HCT116 (cell line): Measurements from ENCODE around the gene TMEM266.

Source experiments
- EGR1 ChIP-seq: IDR thresholded peaks from 2 replicates; pipeline ENCODE4 v1.6.1; 2012; ENCODE audit warnings: low read depth
- EZH2 ChIP-seq: fragments of 200-600 bp; sonication (generic); IDR thresholded peaks from 2 replicates; pipeline ENCODE4 v1.6.1; 2017; ENCODE audit warnings: antibody characterized with exemption, mixed run types
- POLR2A ChIP-seq: IDR thresholded peaks from 2 replicates; pipeline ENCODE4 v1.7.0; 2011; ENCODE audit warnings: borderline replicate concordance; ENCODE audit not compliant: insufficient read depth, insufficient read length; ENCODE audit errors: extremely low read depth
- POLR2AphosphoS5 ChIP-seq: IDR thresholded peaks from 2 replicates; pipeline ENCODE4 v1.6.1; 2011; ENCODE audit warnings: mild to moderate bottlenecking, low read depth, low read length, moderate library complexity
- TCF7L2 ChIP-seq: IDR thresholded peaks from 2 replicates; pipeline ENCODE4 v1.7.0; 2011; ENCODE audit warnings: borderline replicate concordance, inconsistent platforms; ENCODE audit not compliant: insufficient read depth, insufficient read length; ENCODE audit errors: extremely low read depth
- YY1 ChIP-seq: IDR thresholded peaks from 2 replicates; pipeline ENCODE4 v1.6.1; 2011; ENCODE audit warnings: low read length, low read depth, moderate library complexity, mild to moderate bottlenecking; ENCODE audit not compliant: insufficient replicate concordance; ENCODE audit errors: extremely low read depth
- TF ChIP-seq, protein P1 (sequence below), 3 experiments: fragments of 200-600 bp in 1 of 3; sonication (generic) in 1 of 3; IDR thresholded peaks in 2 of 3; conservative IDR thresholded peaks in 1 of 3; 2 replicates each; pipeline ENCODE4 v1.5.1; 2012 to 2017; ENCODE audit warnings: low read depth in 2 of 3, low read length in 2 of 3, antibody characterized with exemption in 1 of 3, borderline replicate concordance in 1 of 3, control low read depth in 1 of 3, mild to moderate bottlenecking in 1 of 3, mixed read lengths in 1 of 3, mixed run types in 1 of 3, moderate library complexity in 1 of 3; ENCODE audit not compliant: insufficient read depth in 1 of 3
- TF ChIP-seq, protein P2 (sequence below): IDR thresholded peaks from 2 replicates; pipeline ENCODE4 v1.6.1; 2012; ENCODE audit warnings: low read depth
- TF ChIP-seq, protein P3 (sequence below): IDR thresholded peaks from 2 replicates; pipeline ENCODE4 v1.6.1; 2012

DNA sequence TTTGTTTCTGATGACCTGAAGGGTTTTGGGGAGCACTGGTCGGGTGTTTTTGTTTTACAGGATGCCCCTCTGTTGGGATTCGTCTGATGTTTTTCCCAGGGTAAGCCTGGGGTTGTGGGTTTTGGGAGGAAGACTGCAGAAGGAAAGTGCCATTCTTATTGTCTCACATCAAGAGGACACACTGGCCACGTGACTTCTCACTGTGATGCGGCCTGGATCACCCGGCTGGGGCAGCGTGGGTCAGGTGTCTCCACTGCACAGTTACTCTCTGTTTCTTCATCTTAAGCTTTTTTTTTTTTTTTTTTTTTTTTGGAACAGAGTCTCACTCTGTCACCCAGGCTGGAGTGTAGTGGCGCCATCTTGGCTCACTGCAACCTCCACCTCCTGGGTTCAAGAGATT is 120.5 kb downstream of the TMEM266 start:
- TF ChIP-seq, protein P1, sequence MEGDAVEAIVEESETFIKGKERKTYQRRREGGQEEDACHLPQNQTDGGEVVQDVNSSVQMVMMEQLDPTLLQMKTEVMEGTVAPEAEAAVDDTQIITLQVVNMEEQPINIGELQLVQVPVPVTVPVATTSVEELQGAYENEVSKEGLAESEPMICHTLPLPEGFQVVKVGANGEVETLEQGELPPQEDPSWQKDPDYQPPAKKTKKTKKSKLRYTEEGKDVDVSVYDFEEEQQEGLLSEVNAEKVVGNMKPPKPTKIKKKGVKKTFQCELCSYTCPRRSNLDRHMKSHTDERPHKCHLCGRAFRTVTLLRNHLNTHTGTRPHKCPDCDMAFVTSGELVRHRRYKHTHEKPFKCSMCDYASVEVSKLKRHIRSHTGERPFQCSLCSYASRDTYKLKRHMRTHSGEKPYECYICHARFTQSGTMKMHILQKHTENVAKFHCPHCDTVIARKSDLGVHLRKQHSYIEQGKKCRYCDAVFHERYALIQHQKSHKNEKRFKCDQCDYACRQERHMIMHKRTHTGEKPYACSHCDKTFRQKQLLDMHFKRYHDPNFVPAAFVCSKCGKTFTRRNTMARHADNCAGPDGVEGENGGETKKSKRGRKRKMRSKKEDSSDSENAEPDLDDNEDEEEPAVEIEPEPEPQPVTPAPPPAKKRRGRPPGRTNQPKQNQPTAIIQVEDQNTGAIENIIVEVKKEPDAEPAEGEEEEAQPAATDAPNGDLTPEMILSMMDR (IDR thresholded peaks at IDR 0.05 in 2 of 3, conservative IDR thresholded peaks at IDR 0.05 in 1 of 3; ENCODE audit: borderline replicate concordance in 1 of 3, insufficient read depth in 1 of 3, low read depth in 2 of 3, low read length in 2 of 3): no peak
- TF ChIP-seq, protein P2, sequence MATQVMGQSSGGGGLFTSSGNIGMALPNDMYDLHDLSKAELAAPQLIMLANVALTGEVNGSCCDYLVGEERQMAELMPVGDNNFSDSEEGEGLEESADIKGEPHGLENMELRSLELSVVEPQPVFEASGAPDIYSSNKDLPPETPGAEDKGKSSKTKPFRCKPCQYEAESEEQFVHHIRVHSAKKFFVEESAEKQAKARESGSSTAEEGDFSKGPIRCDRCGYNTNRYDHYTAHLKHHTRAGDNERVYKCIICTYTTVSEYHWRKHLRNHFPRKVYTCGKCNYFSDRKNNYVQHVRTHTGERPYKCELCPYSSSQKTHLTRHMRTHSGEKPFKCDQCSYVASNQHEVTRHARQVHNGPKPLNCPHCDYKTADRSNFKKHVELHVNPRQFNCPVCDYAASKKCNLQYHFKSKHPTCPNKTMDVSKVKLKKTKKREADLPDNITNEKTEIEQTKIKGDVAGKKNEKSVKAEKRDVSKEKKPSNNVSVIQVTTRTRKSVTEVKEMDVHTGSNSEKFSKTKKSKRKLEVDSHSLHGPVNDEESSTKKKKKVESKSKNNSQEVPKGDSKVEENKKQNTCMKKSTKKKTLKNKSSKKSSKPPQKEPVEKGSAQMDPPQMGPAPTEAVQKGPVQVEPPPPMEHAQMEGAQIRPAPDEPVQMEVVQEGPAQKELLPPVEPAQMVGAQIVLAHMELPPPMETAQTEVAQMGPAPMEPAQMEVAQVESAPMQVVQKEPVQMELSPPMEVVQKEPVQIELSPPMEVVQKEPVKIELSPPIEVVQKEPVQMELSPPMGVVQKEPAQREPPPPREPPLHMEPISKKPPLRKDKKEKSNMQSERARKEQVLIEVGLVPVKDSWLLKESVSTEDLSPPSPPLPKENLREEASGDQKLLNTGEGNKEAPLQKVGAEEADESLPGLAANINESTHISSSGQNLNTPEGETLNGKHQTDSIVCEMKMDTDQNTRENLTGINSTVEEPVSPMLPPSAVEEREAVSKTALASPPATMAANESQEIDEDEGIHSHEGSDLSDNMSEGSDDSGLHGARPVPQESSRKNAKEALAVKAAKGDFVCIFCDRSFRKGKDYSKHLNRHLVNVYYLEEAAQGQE: no peak
- no peak for TF ChIP-seq POLR2AphosphoS5
- no peak for TF ChIP-seq EZH2
- TF ChIP-seq, protein P3, sequence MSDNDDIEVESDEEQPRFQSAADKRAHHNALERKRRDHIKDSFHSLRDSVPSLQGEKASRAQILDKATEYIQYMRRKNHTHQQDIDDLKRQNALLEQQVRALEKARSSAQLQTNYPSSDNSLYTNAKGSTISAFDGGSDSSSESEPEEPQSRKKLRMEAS: no peak
- no peak for TF ChIP-seq POLR2A
- TF ChIP-seq EGR1: no peak
- TF ChIP-seq TCF7L2: no peak
- TF ChIP-seq YY1: no peak
